HG02885 (cell line): ENCODE data around the gene IGSF9.

Source experiments
- ATAC-seq: cut with Tn5 transposase; IDR thresholded peaks from one replicate; pipeline ENCODE4 v1.9.1; 2021; ENCODE audit warnings: mild to moderate bottlenecking; ENCODE audit not compliant: unreplicated experiment, poor library complexity

Gene IGSF9

DNA sequence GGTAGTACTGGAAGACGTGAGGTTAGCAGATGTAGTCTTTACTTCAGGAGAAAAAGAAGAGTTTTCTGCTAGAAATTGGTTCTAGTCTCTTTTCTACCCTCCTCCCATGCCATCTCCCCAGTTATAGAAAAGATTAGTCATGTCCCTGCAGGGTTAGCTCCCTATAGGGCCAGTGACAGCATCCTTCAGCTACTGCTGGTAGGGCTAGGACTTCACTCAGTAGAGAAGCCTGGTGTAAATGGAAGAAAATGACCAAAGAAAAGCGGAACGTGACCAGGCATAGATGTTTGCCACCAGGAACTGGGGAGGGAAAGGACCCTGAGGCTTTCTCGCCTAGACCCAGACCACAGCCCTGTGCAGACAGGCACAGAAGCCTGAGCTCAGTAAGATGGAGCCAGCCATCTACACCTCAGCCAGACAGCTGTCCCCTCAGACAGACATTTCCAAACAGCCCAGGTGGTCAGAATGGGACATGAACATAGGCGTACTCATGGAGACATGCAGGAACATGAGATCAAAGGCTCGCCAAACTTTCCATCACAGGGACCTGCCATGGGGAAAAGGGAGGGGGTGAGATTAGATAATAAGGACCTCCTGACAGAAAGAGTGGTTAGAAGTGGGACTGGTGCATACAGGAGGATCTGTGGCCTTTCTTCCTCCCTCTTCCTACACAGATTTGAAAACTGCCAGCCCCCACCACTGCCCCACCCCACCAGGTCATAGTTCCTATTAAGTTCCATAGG is 32.1 kb upstream of the IGSF9 start:
- no peak for ATAC-seq

DNA sequence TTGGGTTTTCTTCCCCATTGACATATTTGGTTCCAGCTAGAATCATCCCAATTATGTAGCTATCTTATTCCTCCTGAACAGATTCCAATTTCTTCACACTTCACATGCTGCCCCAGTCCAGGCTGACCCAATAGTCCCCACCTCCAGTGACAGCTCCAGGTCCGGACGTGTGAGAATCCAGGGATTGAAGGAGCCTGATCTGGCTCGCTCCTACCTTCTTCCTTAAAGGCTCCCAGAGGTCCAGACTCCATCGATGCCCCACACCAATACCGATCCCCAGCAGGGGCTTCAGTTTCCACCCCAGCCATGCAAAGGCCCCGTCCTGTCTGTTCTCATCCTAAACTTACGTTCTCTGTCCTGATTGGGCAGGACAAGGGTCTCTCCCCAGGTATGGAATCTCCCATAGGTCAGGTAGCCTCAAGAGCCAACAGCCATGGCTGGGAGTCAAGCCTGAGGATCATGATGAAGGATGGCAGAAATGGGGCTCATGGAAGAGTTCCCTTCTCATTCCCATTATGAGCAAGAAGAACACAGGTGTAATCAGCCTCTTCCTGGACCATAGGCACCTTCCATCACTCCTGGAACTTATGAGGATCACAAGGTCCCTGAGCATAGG is 29.0 kb upstream of the IGSF9 start:
- ATAC-seq: no peak

DNA sequence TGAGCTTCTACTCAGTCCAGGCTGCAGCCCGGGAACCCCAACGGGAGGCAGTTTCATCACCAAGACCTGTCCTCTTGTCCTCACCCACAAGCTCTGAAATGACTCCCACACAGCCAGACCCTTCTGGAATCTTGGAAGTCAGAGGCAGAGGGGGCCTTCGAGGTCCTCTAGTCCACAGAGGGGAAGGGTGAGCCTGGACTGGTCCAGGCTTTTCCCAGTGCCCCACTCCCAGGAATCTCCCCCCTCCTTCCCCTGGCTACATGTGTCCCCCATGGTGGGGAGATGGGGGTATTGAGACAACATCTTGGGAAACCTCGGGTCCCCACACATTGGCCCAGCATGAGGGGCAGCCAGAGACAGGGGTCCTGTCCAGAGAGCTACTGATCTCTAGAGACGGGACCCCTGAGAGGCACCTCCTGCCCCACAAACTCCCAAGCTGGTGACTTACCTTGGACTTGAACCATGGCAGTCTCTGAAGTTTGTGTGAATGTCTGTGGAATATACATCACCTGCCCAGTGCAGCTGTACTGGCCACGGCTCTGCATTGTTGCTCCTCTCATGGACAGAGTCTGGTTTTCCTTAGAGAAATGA is 28.0 kb upstream of the IGSF9 start:
- ATAC-seq: no peak

DNA sequence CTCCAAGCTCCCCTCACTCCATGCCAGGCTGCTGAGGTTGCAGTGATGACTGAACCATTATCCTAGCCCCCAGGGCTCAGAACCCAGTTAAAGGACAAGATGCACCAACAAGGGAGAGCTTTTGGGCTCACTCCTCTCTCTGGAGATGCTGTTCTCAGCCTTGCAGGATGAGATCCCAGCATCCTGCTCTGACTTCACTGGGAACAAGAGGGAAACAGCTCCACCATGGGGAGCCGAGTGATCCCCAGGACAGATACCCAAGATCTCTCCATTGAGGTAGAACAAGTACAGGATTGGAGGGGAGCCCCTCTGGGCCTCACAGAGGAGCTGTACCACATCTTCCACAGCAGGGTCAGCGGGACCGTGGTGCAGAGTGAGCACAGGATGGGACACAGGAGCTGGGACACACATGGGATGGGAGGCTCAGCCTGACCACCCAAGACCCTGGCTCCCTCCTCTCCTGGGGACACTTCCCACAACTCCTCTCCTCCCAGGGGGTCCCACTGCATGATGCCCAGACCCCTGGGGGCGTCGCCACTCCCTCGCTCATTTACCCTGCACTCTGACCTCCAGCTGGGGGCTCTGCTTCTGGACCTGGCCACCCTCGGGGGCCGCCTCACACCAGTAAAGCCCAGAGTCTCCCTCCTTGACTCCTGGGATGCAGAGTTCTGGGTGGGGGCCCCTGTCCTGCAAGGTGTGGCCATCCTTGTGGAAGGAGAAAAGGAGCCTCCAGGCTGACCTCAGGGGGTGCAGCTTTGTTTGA is 27.2 kb upstream of the IGSF9 start:
- no peak for ATAC-seq

DNA sequence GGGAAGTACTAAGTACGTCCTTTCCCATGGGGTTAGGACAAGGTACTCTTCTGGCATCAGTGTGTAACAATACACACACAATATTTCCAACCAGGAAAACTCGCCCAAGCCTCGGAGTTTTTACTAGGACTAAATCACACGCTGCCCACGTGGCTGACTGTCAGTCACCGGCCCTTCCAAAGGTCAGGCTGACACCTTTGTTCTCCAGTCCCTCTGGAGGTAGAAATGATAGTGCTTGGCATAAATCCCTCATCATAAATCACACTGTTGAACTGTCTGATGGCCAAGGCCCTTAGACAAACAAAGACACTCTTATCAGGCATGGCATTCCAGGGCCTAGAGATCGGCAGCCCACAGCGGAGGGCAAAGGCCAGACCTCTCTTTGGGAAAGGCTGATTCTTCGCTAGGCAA is 25.5 kb upstream of the IGSF9 start:
- ATAC-seq: no peak

DNA sequence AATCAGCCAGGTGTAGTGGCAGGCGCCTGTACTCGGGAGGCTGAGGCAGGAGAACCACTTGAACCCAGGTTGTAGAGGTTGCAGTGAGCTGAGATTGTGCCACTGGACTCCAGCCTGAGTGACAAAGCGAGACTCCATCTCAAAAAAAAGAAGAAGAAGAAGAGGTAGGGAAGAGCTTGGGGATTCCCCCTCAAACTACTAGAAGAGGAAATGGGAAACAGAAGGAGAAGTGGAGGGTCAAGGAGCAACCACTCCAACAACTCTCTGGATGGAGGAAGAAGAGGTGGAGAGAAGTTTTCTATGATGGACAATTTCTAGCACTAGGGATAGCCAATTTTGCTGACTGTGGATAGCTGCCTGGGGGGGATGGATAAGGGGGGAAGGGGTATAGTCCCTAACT is 23.5 kb upstream of the IGSF9 start:
- no peak for ATAC-seq

DNA sequence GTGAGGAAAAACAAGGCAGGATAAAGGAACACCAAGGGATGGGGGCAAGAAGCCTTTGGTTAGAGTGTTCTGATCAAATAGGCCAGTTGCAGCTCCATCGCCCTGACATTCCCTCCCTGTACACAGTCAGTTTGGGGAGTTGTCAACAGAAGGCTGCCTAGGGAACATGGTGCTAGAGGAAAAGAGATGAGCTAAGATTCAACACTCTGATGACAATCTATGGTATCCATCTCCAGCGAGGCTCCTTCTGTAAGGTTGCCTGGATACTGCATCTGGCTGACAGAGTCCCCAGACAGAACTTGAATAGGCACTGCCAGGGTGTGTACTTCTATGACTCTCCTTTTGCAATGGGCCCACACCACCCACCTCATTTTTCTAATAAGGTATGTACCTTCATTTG is 19.9 kb upstream of the IGSF9 start:
- ATAC-seq: no peak

DNA sequence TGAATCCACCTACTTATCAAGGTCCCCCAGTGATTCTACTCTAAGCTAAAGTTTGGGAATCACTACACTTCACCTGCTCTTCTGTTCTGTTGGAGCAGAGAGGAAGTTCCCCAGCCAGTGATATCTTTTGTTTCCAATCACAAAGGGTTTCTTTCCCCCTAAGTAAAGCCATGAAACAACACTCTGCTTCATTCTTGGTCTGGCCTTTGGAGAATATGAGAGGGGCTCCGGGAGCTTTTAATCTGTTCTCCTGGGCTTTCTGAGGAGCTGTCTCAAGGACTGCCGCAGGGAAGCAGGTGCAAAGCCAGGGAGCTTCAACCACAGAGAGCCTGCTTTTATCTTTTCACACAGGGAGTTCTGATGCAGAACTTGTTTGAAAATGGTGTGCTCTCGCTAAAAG is 18.7 kb upstream of the IGSF9 start:
- ATAC-seq: no peak

DNA sequence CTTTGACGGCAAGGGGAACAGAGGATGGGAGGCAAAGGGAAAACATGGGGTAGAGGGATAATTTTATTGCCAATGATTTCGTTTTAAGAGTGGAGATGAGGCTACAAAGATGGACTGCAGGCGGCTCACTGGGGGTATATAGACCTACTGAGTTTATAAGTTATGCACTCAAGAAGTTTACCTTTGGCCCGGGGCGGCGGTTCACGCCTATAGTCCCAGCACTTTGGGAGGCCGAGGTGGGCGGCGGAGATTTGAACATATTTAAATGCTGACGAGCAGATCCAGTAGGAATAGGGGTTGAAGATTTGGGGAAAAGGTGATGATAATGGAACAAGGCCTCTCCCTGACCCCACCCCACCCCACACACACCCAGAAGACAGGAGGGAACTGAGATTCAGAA is 16.8 kb upstream of the IGSF9 start:
- no peak for ATAC-seq

DNA sequence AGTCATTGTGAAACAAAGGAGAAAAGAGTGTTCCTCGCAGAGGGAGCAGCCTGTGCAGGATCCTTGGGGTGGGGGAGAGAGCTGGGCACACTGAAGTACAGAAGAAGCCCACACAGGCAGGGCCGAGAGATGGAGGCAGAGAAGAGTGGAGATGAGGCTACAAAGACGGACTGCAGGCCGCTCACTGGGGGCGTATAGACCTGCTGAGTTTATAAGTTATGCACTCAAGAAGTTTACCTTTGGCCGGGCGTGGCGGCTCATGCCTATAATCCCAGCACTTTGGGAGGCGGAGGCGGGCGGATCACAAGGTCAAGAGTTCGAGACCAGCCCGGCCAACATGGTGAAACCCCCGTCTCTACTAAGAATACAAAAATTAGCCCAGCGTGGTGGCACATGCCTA is 16.2 kb upstream of the IGSF9 start:
- no peak for ATAC-seq

DNA sequence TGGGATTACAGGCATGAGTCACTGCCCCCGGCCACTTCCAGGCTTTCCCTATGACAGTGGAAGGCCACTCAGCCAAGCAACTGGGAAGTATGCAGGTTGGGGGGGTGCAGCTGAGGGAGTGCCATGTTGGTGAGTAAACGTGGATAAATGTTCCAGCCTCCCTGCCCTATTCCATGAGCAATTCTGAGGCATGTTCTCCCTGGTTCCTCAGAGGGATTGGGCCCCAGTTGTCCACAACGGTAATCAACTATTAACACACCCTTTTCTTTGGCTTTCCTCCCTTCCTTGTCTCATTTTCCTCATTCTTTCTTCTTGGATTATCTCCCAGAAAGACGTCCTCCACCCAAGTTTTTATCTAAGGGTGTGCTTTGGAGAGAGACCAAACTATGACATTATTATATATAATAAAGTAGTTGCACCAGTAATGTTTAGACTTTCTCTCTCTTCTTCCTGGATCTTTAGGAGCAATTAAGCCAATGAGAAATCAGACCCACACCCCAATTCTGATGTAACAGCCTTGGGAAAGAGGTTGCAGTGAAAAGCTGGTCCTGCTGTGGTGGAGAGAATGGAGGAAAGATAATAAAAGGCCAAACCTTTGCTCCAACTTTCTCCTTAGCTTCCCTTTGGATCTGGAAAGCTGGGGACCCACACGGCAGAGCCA is 15.4 kb upstream of the IGSF9 start:
- no peak for ATAC-seq

DNA sequence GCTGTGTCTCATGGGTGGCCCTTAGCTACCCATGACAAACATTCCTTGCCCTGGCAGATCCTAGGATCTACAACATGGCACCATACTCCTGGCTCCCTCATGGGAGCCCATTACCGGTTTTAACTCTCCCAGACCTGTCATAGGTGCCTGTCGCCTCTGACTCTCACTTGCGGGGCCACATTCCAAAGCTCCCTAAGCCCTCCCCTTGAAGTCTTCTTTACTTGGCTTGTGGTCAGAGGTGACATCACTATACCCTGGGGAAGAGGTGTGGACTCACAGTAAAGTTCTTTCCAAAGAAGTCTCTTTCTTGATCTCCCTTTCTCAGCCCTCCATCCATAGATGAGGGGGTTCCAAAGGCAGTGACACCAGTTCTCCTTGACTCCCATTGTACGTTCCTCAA is 14.0 kb upstream of the IGSF9 start:
- peak; percentile 18 for ATAC-seq

DNA sequence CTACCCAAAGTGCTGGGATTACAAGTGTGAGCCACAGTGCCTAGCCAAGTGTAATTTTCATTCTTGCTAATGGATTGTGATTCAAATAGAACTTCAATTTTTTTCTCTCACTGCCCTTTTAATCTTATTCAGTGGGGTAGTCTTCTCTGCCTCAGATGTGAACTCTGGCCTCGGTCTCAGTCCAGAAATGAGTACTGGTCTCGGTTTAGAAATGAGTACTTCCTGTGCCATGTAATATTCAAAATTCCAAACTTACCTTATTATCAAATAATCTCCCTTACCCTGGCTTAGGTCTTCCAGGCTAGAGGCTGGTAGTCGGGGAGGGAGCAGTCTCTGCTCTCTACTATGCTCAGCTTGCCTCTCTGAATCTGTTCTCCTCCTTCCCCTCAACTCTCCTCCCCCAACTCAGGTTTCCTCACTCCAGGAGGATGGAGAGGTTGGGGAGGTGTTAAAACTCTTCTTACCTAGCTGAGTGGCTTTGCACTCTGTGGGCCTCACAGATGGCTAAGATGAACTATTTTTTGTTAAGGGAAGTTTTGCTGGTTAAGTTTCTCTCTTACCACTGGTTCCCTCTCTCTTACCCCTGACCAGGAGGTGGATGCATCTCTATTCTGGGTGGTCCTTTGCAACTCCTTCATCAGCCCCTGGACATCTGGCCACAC is 13.4 kb upstream of the IGSF9 start:
- ATAC-seq: peak; percentile 64

DNA sequence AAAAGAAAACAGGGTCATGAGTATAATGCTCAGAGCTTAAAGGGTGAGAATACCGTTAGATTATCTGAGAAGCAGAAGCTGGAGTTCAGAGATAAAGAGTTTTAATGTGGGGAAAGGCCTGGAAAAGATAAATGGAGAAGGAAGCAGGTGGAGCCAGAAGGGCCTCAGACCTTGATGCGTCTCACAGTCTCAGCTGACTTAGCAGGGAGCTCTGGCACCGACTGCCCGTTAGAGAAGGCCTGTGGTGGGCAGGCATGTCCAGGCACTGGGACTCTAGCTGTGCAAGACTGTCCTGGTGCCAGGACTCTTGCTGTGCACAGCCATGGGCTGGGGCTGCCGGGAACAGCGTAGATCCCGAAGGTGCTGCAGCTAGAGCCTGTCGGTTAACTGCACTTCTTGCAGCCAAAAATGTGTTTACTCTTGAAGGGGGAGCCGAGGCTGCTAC is 12.4 kb upstream of the IGSF9 start:
- ATAC-seq: no peak

DNA sequence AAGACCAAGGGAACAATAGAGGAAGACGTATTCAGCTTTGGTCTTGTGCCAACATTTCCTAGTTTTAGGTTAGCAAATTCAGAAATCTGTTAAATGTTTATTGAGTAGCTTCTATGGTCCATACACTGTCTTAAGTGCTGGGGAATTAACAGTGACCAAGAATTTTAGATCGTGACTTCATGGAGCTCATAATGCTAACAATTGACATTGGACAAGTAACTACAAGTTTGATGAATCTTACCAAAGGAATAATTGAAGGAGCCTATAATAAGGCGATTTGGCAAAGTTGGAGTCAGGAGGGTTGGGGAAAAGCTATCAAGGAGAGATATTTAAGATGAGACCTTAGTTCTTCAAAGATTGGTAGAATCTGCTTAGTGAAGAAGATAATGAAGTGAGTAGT is 10.0 kb upstream of the IGSF9 start:
- ATAC-seq: no peak

DNA sequence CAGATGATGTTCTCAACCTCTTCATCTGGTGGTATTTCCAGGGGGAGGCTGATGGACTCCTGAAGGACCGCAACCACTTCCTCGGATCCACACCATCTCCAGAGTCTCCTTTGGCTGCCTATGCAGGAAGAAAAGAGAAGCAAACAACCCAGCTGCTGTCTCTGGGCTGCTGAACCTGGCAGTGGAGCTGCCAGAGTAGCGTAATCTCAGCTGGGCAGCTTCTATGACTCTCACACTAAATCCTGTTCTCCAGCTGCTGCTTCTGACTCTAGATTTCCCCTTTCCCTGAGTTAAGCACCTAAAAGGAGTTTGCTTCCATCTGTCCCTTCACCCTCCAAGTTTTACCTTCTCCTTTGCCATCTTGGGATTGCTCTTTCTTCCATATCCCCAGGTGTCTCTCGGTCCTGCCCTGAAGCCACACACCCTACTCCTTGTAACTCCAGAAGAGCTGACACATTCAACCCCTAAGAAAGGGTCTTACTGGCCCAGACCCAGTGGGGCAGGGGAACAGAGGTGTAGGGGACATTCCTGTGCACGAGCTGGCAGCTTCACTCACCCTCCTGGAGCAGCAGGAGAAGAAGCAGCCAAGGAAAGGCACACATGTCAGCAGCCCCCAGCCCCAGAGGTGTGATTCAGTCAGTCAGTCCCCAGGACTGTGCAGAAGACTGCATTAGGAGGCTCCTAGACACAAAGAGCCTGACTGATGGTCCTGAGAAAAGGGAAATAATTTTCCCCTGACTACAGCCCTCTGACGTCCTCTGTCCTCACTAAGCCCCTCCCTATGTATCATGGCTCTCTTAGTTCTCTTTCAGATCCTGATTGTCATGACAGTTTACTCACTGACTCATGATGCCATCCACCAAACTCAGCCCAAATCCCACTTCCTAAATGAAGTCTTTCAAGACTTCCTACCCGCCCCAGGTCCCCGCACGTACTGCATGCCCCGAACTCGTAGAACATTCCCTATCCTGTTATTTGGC is 8.4 kb upstream of the IGSF9 start, which contains the start of gene SLAMF9:
Gene SLAMF9, minus strand, starts transcription at position 702 of the 980 bp plus-strand sequence. Its CDS starts 100 bp downstream, at position 602.
- no peak for ATAC-seq

DNA sequence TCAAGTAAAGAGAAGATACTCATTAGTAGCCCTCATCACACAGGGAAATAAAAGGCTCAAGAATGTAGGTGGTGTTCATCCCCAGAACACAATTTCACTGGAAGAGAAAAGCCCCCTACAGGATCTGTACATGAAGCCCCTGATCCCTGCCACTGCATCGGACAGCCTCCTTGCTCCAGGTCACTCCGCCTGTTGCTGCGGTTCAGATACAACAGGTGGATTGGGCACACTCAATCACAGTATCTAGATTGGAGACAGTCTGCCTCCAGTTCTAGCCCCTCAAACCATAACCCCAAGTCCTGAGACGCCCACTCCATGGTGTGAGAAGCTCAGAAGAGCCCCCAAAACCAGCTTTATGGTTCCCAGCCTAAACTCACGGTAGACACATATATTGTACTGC is 7.5 kb upstream of the IGSF9 start:
- no peak for ATAC-seq

DNA sequence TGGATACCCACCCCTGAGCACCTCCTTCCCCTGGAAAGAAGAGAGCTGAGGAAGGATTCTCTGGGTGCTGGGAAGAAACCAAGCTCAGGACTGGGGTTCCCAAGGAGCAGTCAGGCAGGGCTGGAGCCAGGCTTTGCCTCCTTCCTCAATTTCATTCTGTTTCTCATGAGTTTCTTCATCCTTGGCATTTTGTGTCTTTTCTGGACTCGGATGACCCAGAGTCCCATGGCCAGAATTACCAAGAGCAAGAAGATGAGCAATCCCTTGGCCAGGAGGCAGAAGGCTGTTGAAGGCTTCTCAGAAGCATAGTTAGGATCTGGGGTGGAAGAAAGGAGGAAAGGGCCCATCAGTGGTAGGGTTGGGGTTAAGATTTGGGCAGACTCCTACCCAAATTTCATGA is 6.1 kb upstream of the IGSF9 start:
- ATAC-seq: no peak

DNA sequence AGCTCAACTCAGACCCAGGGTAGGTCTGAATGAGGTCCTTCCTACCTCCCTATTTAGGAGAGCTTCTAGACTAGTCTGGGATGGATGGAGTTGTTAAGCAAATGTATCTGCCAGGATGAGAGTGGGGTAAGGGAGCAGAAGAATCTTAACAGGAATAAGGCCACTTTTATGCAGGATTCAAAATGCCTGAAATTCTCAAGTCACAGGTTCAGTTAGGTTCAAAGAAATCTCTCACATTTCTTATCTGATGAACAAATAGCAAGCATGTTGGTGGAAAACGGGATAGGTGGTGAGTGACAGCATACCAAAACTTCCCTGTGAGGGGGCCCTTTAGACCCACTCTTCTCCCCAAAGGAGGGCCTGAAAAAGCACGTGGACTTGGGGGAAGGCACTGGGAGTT is 5.6 kb upstream of the IGSF9 start:
- ATAC-seq: no peak
